GM12872 (cell line): ENCODE results near the gene SLC6A18.

Source experiments
- CTCF ChIP-seq: IDR thresholded peaks from 3 replicates; pipeline ENCODE4 v1.5.1; 2011; ENCODE audit warnings: low read depth, mild to moderate bottlenecking, low read length, moderate library complexity; ENCODE audit not compliant: insufficient read depth

Gene SLC6A18

GRCh38 chr5:1231354-1231905 is 6.2 kb downstream of the SLC6A18 start:
- no peak for TF ChIP-seq CTCF

GRCh38 chr5:1232780-1233179 is 7.6 kb downstream of the SLC6A18 start:
- no peak for TF ChIP-seq CTCF

- TF ChIP-seq CTCF = no peak
Measured at GRCh38 chr5:1235379-1235778, 10.2 kb downstream of the SLC6A18 start.

GRCh38 chr5:1235838-1236237 is 10.7 kb downstream of the SLC6A18 start:
- TF ChIP-seq CTCF = no peak

GRCh38 chr5:1239505-1240251 is 14.5 kb downstream of the SLC6A18 start:
- no peak for TF ChIP-seq CTCF

GRCh38 chr5:1240496-1241260 is 15.5 kb downstream of the SLC6A18 start:
- no peak for TF ChIP-seq CTCF

GRCh38 chr5:1241509-1242080 is 16.4 kb downstream of the SLC6A18 start:
- no peak for TF ChIP-seq CTCF
